22Rv1 (cell line): ENCODE results near the gene OSER1.

ENCODE experiments used
- ZFX ChIP-seq: fragments of 450-650 bp; IDR thresholded peaks from 2 replicates; pipeline ENCODE4 v1.6.1; 2017; ENCODE audit warnings: antibody characterized with exemption, borderline replicate concordance
- TF ChIP-seq, protein P1 (sequence below): fragments of 450-650 bp; IDR thresholded peaks from 2 replicates; pipeline ENCODE4 v1.5.1; 2017; ENCODE audit warnings: mild to moderate bottlenecking

DNA sequence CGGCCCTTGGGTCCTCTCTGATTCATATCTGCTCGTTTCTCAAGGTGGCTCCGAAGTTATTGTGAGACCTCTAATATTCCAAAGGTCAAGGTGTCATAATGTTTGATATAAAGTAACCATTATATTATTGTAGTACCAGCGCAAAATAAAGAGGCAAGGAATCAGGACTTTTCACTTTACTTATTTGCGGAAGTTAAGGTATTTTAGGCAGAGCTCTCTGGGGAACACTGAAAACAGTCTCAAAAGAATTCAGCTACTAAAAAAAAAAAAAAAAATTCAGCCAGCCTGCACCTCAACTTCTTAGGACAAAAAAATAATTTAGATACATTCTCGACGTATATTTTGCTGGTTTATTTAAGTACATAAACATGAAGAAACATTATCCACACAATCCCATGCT lies 2.4 kb downstream of the OSER1 start:
- TF ChIP-seq, protein P1, sequence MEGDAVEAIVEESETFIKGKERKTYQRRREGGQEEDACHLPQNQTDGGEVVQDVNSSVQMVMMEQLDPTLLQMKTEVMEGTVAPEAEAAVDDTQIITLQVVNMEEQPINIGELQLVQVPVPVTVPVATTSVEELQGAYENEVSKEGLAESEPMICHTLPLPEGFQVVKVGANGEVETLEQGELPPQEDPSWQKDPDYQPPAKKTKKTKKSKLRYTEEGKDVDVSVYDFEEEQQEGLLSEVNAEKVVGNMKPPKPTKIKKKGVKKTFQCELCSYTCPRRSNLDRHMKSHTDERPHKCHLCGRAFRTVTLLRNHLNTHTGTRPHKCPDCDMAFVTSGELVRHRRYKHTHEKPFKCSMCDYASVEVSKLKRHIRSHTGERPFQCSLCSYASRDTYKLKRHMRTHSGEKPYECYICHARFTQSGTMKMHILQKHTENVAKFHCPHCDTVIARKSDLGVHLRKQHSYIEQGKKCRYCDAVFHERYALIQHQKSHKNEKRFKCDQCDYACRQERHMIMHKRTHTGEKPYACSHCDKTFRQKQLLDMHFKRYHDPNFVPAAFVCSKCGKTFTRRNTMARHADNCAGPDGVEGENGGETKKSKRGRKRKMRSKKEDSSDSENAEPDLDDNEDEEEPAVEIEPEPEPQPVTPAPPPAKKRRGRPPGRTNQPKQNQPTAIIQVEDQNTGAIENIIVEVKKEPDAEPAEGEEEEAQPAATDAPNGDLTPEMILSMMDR = no peak
- TF ChIP-seq ZFX = no peak
